ENCODE results near the gene MICAL3.

Gene MICAL3

DNA sequence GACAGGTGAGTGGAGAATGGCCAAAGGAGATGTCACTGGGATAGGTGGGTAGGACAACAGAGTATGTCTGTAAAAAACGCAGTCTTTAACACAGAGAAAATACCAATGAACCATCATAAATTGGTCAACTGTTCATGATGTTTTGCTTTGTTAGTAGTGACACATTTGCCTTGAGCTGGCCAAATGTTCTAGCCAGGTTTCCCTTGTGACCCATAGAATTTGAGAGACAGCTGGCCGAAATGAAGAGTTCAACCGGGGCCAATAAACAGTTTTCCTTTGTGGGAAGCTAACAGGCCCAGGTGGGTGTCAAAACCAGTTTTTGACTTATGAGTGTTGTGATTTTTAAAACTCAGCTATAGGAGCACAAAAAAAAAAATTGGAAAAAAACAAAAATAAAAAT is 133.5 kb downstream of the MICAL3 start:
- TF ChIP-seq POLR2AphosphoS5 (IDR thresholded peaks at IDR 0.05; ENCODE audit: low read depth, low read length) (no peak), SIN3A (IDR thresholded peaks at IDR 0.05; ENCODE audit: borderline replicate concordance, insufficient read depth, low read length) (no peak), FOXP2 (optimal IDR thresholded peaks at IDR 0.05; ENCODE audit: borderline replicate concordance, extremely low read depth, extremely low read length, insufficient read depth) (no peak), TAF1 (IDR thresholded peaks at IDR 0.05; ENCODE audit: borderline replicate concordance, insufficient read depth, low read length) (no peak)
- TF ChIP-seq, protein P1, sequence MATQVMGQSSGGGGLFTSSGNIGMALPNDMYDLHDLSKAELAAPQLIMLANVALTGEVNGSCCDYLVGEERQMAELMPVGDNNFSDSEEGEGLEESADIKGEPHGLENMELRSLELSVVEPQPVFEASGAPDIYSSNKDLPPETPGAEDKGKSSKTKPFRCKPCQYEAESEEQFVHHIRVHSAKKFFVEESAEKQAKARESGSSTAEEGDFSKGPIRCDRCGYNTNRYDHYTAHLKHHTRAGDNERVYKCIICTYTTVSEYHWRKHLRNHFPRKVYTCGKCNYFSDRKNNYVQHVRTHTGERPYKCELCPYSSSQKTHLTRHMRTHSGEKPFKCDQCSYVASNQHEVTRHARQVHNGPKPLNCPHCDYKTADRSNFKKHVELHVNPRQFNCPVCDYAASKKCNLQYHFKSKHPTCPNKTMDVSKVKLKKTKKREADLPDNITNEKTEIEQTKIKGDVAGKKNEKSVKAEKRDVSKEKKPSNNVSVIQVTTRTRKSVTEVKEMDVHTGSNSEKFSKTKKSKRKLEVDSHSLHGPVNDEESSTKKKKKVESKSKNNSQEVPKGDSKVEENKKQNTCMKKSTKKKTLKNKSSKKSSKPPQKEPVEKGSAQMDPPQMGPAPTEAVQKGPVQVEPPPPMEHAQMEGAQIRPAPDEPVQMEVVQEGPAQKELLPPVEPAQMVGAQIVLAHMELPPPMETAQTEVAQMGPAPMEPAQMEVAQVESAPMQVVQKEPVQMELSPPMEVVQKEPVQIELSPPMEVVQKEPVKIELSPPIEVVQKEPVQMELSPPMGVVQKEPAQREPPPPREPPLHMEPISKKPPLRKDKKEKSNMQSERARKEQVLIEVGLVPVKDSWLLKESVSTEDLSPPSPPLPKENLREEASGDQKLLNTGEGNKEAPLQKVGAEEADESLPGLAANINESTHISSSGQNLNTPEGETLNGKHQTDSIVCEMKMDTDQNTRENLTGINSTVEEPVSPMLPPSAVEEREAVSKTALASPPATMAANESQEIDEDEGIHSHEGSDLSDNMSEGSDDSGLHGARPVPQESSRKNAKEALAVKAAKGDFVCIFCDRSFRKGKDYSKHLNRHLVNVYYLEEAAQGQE (IDR thresholded peaks at IDR 0.05; ENCODE audit: insufficient read depth in 1 of 2, low read depth in 2 of 2, low read length in 2 of 2) = no peak

DNA sequence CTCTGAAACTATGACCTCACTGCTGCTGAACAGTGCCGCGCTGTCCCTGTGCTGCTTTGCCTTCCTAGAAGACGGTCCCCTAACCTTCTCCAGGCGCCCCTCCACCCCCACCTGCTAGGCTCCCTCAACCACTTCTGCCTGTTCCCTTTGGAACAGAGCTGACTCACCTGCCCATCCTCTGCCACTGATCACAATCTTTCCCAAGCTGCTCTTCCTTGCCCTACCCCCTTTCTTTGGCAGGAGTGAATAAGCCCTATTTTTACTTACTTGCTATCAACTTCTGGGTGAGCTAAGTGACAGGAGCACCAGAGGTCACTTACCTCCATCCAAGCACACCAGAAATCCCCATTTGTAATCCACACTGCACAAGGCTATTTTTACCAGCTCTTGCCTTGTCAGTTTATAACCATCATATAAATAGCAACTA is 134.1 kb downstream of the MICAL3 start:
- no peak for TF ChIP-seq SIN3A (IDR thresholded peaks at IDR 0.05; ENCODE audit: borderline replicate concordance, insufficient read depth, low read length)
- TF ChIP-seq, protein P1 (IDR thresholded peaks at IDR 0.05; ENCODE audit: insufficient read depth in 1 of 2, low read depth in 2 of 2, low read length in 2 of 2) = no peak
- no peak for TF ChIP-seq POLR2AphosphoS5 (IDR thresholded peaks at IDR 0.05; ENCODE audit: low read depth, low read length)
- no peak for TF ChIP-seq TAF1 (IDR thresholded peaks at IDR 0.05; ENCODE audit: borderline replicate concordance, insufficient read depth, low read length)
- TF ChIP-seq FOXP2 (optimal IDR thresholded peaks at IDR 0.05; ENCODE audit: borderline replicate concordance, extremely low read depth, extremely low read length, insufficient read depth) = no peak

GRCh38 chr22:17888855-17889254 is 135.5 kb downstream of the MICAL3 start:
- TF ChIP-seq, protein P1 (IDR thresholded peaks at IDR 0.05; ENCODE audit: insufficient read depth in 1 of 2, low read depth in 2 of 2, low read length in 2 of 2) = no peak
- TF ChIP-seq POLR2AphosphoS5 (IDR thresholded peaks at IDR 0.05; ENCODE audit: low read depth, low read length) (no peak), SIN3A (IDR thresholded peaks at IDR 0.05; ENCODE audit: borderline replicate concordance, insufficient read depth, low read length) (no peak), FOXP2 (optimal IDR thresholded peaks at IDR 0.05; ENCODE audit: borderline replicate concordance, extremely low read depth, extremely low read length, insufficient read depth) (no peak), TAF1 (IDR thresholded peaks at IDR 0.05; ENCODE audit: borderline replicate concordance, insufficient read depth, low read length) (no peak)

GRCh38 chr22:17888439-17888838 is 135.9 kb downstream of the MICAL3 start:
- TF ChIP-seq SIN3A (IDR thresholded peaks at IDR 0.05; ENCODE audit: borderline replicate concordance, insufficient read depth, low read length) (no peak), FOXP2 (optimal IDR thresholded peaks at IDR 0.05; ENCODE audit: borderline replicate concordance, extremely low read depth, extremely low read length, insufficient read depth) (no peak), POLR2AphosphoS5 (IDR thresholded peaks at IDR 0.05; ENCODE audit: low read depth, low read length) (no peak), TAF1 (IDR thresholded peaks at IDR 0.05; ENCODE audit: borderline replicate concordance, insufficient read depth, low read length) (no peak)
- TF ChIP-seq, protein P1 (IDR thresholded peaks at IDR 0.05; ENCODE audit: insufficient read depth in 1 of 2, low read depth in 2 of 2, low read length in 2 of 2) = no peak

GRCh38 chr22:17884893-17885292 is 139.5 kb downstream of the MICAL3 start:
- TF ChIP-seq SIN3A (IDR thresholded peaks at IDR 0.05; ENCODE audit: borderline replicate concordance, insufficient read depth, low read length) = no peak
- TF ChIP-seq, protein P1 (IDR thresholded peaks at IDR 0.05; ENCODE audit: insufficient read depth in 1 of 2, low read depth in 2 of 2, low read length in 2 of 2) = no peak
- TF ChIP-seq TAF1 (IDR thresholded peaks at IDR 0.05; ENCODE audit: borderline replicate concordance, insufficient read depth, low read length) = no peak
- TF ChIP-seq POLR2AphosphoS5 (IDR thresholded peaks at IDR 0.05; ENCODE audit: low read depth, low read length) = no peak
- no peak for TF ChIP-seq FOXP2 (optimal IDR thresholded peaks at IDR 0.05; ENCODE audit: borderline replicate concordance, extremely low read depth, extremely low read length, insufficient read depth)

Data from PFSK-1 (cell line).